ENCODE results near the gene PHIP. TPM values are rescaled to one million over a fixed set of nuclear protein-coding genes. Genes with fewer than 3 reads are reported as not detected.

Gene PHIP
- total and polyA plus RNA-seq, 2 donors from 2014 or later = 4.8 to 30.6 TPM

GRCh38 chr6:79117752-79118151 lies 39.7 kb upstream of the PHIP start:
- no peak overlapping the region for H3K27ac ChIP-seq (ENCODE audit: low read depth in 2 of 2, low read length in 2 of 2)
- no peak for DNase-seq
- H3K9me3 ChIP-seq (ENCODE audit: control insufficient read depth in 2 of 3, insufficient read depth in 1 of 3, low read length in 3 of 3) = no peaks in the 10 kb centered on the region
- no peak overlapping the region for H3K9ac ChIP-seq (ENCODE audit: low read length in 3 of 3)
- H3K4me1 ChIP-seq (ENCODE audit: control insufficient read depth in 2 of 3, insufficient read depth in 2 of 3, low read depth in 1 of 3, low read length in 3 of 3) = peaks cover 0 to 9% (median 0%) of the 10 kb centered on the region in 3 donors
- TF ChIP-seq, protein P1, sequence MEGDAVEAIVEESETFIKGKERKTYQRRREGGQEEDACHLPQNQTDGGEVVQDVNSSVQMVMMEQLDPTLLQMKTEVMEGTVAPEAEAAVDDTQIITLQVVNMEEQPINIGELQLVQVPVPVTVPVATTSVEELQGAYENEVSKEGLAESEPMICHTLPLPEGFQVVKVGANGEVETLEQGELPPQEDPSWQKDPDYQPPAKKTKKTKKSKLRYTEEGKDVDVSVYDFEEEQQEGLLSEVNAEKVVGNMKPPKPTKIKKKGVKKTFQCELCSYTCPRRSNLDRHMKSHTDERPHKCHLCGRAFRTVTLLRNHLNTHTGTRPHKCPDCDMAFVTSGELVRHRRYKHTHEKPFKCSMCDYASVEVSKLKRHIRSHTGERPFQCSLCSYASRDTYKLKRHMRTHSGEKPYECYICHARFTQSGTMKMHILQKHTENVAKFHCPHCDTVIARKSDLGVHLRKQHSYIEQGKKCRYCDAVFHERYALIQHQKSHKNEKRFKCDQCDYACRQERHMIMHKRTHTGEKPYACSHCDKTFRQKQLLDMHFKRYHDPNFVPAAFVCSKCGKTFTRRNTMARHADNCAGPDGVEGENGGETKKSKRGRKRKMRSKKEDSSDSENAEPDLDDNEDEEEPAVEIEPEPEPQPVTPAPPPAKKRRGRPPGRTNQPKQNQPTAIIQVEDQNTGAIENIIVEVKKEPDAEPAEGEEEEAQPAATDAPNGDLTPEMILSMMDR (IDR thresholded peaks at IDR 0.05; ENCODE audit: borderline replicate concordance, extremely low read depth, insufficient read depth) = no peak
- no peak for FAIRE-seq
- H3K27me3 ChIP-seq (ENCODE audit: control insufficient read depth, insufficient read depth, low read length) = no peaks in the 10 kb centered on the region
- no peak overlapping the region for H3K4me3 ChIP-seq (ENCODE audit: low read length in 3 of 3)
- intact Hi-C loops (cut with DNase I) = no loop called here
- H3K36me3 ChIP-seq (ENCODE audit: control insufficient read depth in 2 of 3, insufficient read depth in 3 of 3, low read length in 3 of 3) = no peaks in the 10 kb centered on the region

DNA sequence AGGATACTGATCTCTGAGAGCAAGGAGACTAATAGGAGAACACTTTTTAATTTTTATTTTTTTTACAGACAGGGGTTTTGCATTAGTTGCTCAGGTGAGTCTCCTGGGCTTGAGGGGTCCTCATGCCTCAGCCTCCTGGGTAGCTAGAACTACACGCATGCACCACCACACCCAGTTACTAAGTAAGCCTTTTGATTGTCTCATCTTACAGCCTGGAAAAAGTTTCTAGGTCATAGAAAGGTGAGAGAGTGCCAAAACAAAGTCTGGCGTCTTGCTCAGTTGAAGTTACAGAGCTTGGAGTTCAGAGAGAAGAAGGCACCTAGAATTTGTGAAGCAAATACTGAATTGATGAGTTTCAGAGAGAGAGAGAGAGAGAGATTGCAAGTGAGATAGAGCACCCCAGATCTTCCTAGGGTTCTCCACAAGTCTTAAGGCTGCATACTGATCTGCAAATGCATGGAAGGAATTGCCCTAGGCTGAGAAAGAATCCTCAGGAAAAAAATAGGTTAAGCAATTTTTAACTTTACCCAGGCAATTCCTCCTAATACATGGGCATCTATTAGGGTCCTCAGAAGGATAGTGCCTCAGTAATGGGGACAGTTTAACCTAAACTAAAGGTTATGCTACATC lies 37.6 kb upstream of the PHIP start:
- Histone ChIP-seq H3K9ac (ENCODE audit: low read length in 3 of 3) (no peak overlapping the region), H3K27ac (ENCODE audit: low read depth in 2 of 2, low read length in 2 of 2) (no peak overlapping the region), H3K9me3 (ENCODE audit: control insufficient read depth in 2 of 3, insufficient read depth in 1 of 3, low read length in 3 of 3) (no peaks in the 10 kb centered on the region), H3K36me3 (ENCODE audit: control insufficient read depth in 2 of 3, insufficient read depth in 3 of 3, low read length in 3 of 3) (no peaks in the 10 kb centered on the region), H3K4me1 (ENCODE audit: control insufficient read depth in 2 of 3, insufficient read depth in 2 of 3, low read depth in 1 of 3, low read length in 3 of 3) (peaks cover 0 to 9% (median 0%) of the 10 kb centered on the region in 3 donors), H3K4me3 (ENCODE audit: low read length in 3 of 3) (no peak overlapping the region), H3K27me3 (ENCODE audit: control insufficient read depth, insufficient read depth, low read length) (no peaks in the 10 kb centered on the region)
- intact Hi-C loops (cut with DNase I) = no loop called here
- no peak for FAIRE-seq
- TF ChIP-seq, protein P1 (IDR thresholded peaks at IDR 0.05; ENCODE audit: borderline replicate concordance, extremely low read depth, insufficient read depth) = no peak
- DNase-seq = no peak

- FAIRE-seq = no peak
- Histone ChIP-seq H3K36me3 (ENCODE audit: control insufficient read depth in 2 of 3, insufficient read depth in 3 of 3, low read length in 3 of 3) (no peaks in the 10 kb centered on the region), H3K27me3 (ENCODE audit: control insufficient read depth, insufficient read depth, low read length) (no peaks in the 10 kb centered on the region), H3K9ac (ENCODE audit: low read length in 3 of 3) (no peak overlapping the region), H3K9me3 (ENCODE audit: control insufficient read depth in 2 of 3, insufficient read depth in 1 of 3, low read length in 3 of 3) (no peaks in the 10 kb centered on the region), H3K27ac (ENCODE audit: low read depth in 2 of 2, low read length in 2 of 2) (no peak overlapping the region), H3K4me1 (ENCODE audit: control insufficient read depth in 2 of 3, insufficient read depth in 2 of 3, low read depth in 1 of 3, low read length in 3 of 3) (peaks cover 0 to 6% (median 0%) of the 10 kb centered on the region in 3 donors), H3K4me3 (ENCODE audit: low read length in 3 of 3) (no peak overlapping the region)
- intact Hi-C loops (cut with DNase I) = no loop called here
- TF ChIP-seq, protein P1 (IDR thresholded peaks at IDR 0.05; ENCODE audit: borderline replicate concordance, extremely low read depth, insufficient read depth) = no peak
- DNase-seq = no peak
Measured at GRCh38 chr6:79111549-79111948, 33.5 kb upstream of the PHIP start.

DNA sequence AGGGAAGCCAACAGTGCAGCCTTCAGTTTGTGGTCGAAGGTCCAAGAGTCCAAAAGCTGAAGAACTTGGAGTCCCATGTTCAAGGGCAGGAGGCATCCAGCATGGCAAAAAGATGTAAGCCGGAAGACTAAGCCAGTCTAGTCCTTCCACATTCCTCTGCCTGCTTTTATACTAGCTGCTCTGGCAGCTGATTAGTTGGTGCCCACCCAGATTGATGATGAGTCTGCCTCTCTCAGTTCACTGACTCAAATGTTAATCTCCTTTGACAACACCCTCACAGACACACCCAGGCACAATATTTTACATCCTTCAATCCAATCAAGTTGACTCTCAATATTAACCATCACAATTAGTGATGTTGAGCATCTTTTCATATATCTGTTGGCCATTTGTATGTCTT lies 23.1 kb upstream of the PHIP start:
- FAIRE-seq (no peak), DNase-seq (no peak)
- TF ChIP-seq, protein P1 (IDR thresholded peaks at IDR 0.05; ENCODE audit: borderline replicate concordance, extremely low read depth, insufficient read depth) = no peak
- intact Hi-C loops (cut with DNase I) = no loop called here
- Histone ChIP-seq H3K9me3 (ENCODE audit: control insufficient read depth in 2 of 3, insufficient read depth in 1 of 3, low read length in 3 of 3) (no peaks in the 10 kb centered on the region), H3K9ac (ENCODE audit: low read length in 3 of 3) (no peak overlapping the region), H3K27me3 (ENCODE audit: control insufficient read depth, insufficient read depth, low read length) (no peaks in the 10 kb centered on the region), H3K36me3 (ENCODE audit: control insufficient read depth in 2 of 3, insufficient read depth in 3 of 3, low read length in 3 of 3) (no peaks in the 10 kb centered on the region), H3K4me1 (ENCODE audit: control insufficient read depth in 2 of 3, insufficient read depth in 2 of 3, low read depth in 1 of 3, low read length in 3 of 3) (no peaks in the 10 kb centered on the region), H3K27ac (ENCODE audit: low read depth in 2 of 2, low read length in 2 of 2) (no peak overlapping the region), H3K4me3 (ENCODE audit: low read length in 3 of 3) (no peak overlapping the region)
